Uterus (tissue), 2 donors: ENCODE data around the gene HEXB.

Source experiments
- POLR2A ChIP-seq, 2 donors: fragments of 450-650 bp; IDR thresholded peaks; one replicate each; pipeline ENCODE4 v1.6.1; 2016; ENCODE audit warnings: antibody characterized with exemption in 2 of 2, mild to moderate bottlenecking in 1 of 2, moderate library complexity in 1 of 2
- TF ChIP-seq, protein P1 (sequence below), 4 experiments: fragments of 200-600 bp in 2 of 4; fragments of 450-650 bp in 2 of 4; sonication (generic) in 2 of 4; IDR thresholded peaks; one replicate each; pipeline ENCODE4 v1.5.1; 2016 to 2019; ENCODE audit warnings: antibody characterized with exemption in 4 of 4, mild to moderate bottlenecking in 2 of 4, moderate library complexity in 1 of 4

DNA sequence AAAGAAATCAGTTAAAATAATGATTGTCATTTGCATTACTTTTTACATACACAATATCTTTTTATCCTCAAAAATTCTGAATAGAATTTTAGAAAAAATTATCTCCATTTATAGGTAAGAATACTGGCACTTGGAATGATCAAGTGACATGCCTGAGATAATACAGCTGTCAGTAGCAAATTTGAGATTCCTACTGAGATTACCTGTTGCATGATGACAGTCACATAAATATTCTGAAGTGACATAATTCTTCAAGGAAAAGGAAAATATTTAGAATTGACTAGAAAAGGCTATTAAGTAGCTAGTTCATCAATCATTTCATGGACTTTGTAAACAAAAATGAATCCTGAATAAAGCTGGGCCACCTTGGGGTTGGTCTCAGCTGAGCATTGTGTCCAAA is 29.3 kb upstream of the HEXB start:
- TF ChIP-seq, protein P1, sequence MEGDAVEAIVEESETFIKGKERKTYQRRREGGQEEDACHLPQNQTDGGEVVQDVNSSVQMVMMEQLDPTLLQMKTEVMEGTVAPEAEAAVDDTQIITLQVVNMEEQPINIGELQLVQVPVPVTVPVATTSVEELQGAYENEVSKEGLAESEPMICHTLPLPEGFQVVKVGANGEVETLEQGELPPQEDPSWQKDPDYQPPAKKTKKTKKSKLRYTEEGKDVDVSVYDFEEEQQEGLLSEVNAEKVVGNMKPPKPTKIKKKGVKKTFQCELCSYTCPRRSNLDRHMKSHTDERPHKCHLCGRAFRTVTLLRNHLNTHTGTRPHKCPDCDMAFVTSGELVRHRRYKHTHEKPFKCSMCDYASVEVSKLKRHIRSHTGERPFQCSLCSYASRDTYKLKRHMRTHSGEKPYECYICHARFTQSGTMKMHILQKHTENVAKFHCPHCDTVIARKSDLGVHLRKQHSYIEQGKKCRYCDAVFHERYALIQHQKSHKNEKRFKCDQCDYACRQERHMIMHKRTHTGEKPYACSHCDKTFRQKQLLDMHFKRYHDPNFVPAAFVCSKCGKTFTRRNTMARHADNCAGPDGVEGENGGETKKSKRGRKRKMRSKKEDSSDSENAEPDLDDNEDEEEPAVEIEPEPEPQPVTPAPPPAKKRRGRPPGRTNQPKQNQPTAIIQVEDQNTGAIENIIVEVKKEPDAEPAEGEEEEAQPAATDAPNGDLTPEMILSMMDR (IDR thresholded peaks at IDR 0.05) = no peak
- no peak for TF ChIP-seq POLR2A (IDR thresholded peaks at IDR 0.05)
